Measurements from ENCODE around the gene FAM110D.
A peak's percentile ranks its signal among the peaks of the same experiment; 100 is the strongest.

Gene FAM110D

GRCh38 chr1:26164036-26164860 is 5.4 kb downstream of the FAM110D start:
- DNase-seq: peak; percentile 69

GRCh38 chr1:26164861-26165842 is 6.3 kb downstream of the FAM110D start:
- DNase-seq: no peak

DNA sequence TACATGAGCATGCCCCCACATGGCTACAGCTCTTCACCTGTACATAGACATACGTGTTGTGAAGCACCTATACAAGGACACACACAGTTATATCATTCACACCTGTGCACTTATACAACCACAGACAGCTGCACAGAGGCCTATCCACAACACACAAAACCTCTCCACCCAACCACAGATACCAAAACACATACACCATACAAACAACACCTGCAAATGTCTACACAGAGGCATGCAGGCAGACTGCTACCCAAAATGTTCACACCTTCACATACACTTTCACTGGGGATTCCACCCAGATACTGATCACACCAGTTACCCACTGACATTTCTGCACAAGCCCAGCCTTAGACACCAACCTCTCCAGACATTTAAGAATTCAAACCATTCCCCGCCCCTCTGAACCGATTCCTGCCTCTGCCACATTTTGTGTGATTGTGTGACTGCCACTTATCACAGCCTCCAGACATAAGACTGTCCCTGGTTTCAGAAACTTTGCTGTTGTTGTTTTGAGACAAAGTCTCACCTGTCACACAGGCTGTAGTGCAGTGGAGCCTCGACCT is 7.9 kb downstream of the FAM110D start:
- DNase-seq: no peak

DNA sequence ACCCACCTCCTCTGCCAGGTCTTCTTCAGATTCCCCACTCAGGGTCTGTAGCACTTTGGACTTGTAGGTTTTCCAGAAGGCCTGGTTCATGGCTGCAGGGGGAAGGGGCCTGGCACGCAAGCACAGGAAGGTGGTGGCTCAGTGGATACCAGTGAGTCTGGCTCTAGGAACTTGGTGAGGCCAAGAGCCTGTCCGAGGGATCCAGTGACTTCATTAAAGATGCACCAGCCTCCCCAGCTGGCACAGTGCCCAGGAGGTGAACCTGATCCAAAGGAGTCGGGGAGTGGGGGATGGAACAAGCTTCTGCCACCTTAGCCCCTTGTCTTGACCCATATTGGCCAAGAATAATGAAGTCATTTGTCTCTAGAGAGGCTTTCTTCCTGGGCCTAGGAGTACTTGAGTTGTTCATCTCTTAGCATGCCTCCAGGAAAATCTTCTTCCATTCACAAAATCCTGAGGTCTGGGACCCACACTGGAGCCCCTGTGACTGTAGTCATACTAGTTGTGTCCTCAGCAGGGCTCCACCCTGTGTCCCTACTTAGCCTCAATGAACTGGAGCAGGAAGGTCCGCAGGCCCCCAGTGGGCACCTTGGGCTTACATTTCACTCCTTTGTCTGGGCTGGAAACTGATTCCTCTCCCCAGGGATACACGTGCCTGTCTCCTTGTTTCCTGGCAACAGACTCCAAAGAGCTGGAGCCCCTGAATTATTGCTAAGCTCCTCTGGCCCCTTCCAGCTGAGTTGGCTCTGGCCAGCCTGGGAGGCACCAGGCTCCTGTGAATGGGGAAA is 9.7 kb downstream of the FAM110D start, which contains the start of gene C1orf232:
TSS of gene C1orf232 (minus strand) at position 554 of the 788 bp plus-strand sequence. CDS start at position 90, 464 bp downstream.
- DNase-seq: no peak

DNA sequence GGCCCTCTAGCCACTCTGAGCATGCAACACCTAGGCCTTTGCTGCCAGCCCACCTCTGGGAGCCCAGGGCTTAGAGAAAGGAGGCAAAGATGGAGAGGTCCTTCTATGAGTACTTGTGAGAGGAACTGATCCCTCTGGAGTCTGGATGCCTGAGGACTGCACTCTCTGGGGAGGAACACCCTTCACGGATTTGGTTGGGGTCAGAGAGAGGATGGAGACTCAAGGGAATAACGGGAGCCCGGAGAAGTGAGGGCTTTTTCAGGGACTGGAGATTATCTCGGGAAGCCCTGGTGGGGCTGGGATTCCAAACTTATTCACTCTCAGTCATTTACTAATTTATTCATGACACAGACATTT is 10.3 kb downstream of the FAM110D start:
- no peak for DNase-seq

DNA sequence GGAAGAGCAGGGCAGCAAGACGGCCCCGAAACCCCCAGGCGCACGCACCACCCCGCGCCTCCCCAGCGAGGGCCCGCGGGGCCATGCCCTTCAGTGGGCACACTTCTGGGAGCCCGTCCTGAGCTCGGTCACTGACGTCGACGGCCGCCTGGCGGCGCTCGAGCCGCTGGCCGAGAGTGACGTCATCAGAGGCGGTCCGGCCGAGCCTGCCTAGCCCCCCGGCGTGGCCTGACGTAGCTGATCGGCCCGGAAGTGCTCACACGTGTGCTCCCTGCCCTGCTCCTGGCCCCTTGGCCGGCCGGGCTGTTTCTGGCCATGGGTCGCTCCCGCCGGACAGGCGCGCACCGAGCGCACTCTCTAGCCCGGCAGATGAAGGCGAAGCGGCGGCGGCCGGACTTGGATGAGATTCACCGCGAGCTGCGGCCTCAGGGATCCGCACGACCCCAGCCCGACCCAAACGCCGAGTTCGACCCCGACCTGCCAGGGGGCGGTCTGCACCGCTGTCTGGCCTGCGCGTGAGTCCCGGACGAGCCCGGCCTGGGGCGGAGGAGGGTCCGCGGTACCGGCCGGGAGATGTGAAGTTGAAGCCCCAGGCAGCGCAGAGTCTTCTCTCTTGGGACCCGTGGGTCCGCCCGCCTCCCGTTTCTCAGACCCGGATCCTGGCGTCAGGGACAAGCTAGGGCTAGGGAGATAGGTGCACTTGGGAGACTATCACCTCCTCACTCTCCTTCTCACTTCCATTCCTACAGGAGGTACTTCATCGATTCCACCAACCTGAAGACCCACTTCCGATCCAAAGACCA is 11.0 kb downstream of the FAM110D start, which contains the start of gene ZNF593:
TSS of gene ZNF593 (plus strand) at position 240 of the 803 bp plus-strand sequence. CDS start at position 316, 76 bp downstream.
- DNase-seq: peak; percentile 90

GRCh38 chr1:26170472-26170821 is 11.6 kb downstream of the FAM110D start:
- DNase-seq: no peak

DNA sequence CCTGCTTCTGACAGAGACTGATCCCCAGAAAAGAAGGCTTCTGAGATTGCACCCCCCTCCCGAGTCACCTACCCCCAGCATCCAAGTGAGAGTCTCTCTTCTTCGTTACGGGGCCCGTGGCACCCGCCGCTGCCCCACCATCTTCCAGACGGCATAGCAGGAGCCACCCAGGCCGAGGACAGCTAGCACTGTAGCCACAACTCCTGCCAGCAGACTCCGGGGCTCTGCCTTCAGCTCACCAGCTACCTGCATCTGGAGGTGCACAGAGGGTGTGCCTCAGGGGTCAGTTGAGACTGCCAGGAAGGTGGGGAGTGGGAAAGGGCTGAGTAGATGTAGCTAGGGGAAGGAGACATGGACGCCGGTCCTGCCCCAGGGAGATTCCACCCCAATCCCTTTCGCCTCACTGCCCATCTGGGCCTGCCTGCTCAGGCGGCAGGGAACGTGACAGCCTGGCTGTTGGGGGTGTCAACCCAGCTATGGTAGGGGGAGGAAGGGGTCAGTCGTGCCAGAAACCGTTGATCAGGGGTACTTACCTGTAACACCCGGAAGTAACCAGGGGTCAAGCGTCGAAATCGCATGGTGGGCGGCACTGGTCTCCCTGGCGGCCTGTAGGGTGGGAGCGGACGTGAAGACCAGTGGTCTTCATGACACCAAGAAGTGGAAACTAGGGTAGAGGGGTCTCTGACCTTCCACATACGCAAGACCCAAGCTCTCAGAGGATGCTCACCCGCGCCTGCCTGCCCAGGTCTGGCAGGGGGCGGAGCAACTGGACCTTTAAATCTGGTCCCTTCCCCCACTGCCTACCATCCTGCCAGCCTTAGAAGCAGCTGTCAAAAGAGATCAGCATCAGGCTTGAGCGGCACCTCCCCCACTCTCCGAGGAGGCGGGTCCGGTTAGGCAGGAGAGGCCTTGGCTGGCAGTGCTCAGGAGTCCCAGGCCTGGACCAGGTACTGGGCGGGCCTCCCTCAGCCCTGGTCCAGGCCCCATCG is 12.5 kb downstream of the FAM110D start, which contains the start of gene ZNF593OS:
TSS of gene ZNF593OS (minus strand) at position 749 of the 989 bp plus-strand sequence. CDS start at position 578, 171 bp downstream.
- DNase-seq: no peak

- DNase-seq: no peak
Observed at GRCh38 chr1:26175346-26175745, 16.5 kb downstream of the FAM110D start.

DNA sequence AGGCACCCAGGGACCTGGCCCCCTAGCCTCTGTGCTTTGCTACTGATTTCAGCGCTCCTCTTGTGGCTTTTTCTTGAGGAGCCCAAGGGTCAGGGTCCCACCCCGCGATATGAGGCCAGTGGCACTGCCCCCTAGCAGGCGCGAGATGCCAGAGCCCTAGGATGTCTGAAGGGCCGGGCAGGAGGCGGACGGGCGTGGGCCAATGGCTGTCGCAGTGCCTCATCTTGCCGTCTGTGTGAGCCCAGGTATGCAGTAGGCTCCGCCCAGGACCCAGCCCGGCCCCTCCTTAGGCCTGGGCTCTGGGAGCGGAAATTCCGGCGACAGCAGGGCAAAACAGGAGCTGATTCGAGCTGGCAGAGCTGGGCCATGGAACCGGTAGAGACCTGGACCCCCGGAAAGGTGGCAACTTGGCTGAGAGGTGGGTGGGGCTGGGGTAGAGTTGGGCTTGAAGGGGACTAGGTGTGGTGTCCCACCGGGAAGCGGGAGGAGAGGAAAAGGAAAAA is 18.4 kb downstream of the FAM110D start, which contains the start of gene CNKSR1:
TSS of gene CNKSR1 (plus strand) at position 310 of the 503 bp plus-strand sequence. CDS start at position 367, 57 bp downstream.
- no peak for DNase-seq

DNA sequence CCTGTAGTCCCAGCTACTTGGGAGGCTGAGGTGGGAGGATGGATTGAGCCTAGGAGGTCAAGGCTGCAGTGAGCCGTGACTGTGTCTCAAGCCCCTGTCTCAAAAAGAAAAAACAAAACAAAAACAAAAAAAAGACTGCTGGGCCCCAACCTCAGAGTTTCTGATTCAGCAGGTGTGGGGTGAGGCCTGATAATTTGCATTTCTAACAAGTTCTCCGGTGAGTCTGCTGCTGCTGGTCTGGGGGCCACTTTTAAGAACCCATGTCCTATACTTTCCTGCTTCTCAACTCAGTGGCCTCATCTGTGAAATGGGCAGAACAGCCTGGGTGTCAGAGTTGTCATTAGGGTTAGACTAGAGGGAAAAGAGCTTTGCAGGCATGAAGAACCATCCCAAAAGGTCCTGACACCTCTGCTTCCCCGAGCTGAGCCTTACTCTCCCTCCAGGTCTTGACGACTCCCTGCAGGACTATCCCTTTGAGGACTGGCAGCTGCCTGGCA is 21.2 kb downstream of the FAM110D start:
- DNase-seq: no peak

GRCh38 chr1:26181586-26182382 is 22.9 kb downstream of the FAM110D start:
- DNase-seq: no peak

GRCh38 chr1:26182383-26182696 is 23.5 kb downstream of the FAM110D start:
- DNase-seq: no peak

DNA sequence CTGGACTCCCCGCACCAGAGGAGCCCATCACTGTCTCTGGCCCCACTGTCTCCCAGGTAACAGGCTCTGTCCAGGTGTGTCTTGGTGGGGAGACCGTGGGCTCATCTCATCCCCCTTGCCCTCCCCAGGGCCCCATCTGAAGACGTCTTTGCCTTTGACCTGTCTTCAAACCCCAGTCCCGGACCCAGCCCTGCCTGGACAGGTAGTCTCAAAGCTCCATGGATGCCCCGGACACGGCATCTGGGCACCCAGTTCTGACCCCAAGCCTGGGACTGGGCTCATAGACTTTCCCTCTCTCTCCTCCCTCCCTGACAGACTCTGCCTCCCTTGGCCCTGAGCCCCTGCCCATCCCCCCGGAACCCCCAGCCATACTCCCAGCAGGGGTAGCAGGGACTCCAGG is 25.2 kb downstream of the FAM110D start:
- DNase-seq: no peak

- DNase-seq: no peak
Observed at GRCh38 chr1:26184883-26185282, 26.0 kb downstream of the FAM110D start.

DNA sequence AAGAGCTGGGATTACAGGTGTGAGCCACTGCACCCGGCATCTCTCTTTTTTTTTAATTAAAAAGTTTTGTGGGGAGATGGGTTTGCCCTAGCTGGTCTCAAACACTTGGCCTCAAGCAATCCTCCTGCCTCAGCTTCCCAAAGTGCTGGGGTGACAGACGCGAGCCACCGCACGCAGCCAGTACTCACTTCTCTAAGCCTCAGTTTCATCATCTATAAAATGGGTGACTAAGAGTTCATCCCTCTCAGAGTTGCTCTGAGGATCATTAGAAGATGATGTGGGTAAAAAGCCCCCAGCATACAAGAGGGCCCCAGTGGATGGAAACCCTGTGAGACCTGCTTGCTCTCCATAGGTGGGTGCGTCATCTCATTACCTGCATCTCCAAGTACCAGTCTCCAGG is 29.0 kb downstream of the FAM110D start:
- no peak for DNase-seq

DNA sequence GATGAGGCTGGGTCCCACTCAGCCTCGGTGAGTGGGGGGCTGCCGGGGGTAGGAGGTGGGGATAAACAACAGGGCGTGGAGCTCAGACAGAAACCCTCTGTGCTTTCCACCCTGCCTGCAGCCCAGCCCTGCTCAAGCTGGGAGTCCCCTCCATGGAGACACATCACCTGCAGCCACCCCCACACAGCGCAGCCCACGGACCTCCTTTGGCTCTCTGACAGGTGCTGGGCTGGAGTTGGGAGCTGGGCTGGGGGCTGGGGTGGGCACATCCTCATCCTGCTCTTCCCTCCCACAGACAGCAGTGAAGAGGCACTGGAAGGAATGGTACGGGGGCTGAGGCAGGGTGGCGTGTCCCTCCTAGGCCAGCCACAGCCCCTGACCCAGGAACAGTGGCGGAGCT is 29.6 kb downstream of the FAM110D start:
- no peak for DNase-seq

DNA sequence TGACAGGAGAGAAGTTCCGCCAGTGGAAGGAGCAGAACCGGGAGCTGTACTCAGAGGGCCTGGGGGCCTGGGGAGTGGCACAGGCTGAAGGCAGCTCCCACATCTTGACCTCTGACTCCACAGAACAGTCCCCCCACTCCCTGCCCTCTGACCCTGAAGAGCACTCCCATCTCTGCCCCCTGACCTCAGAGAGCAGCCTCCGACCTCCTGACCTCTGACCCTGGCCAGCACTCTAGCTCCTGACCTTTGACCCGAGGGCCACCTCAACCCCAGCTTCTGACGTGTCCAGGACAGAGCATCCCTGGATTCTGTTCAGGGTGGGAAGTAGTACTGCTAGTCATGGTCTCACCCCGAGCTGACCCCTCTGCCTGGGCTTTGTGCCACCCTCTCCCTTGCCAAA is 30.5 kb downstream of the FAM110D start:
- DNase-seq: no peak

DNA sequence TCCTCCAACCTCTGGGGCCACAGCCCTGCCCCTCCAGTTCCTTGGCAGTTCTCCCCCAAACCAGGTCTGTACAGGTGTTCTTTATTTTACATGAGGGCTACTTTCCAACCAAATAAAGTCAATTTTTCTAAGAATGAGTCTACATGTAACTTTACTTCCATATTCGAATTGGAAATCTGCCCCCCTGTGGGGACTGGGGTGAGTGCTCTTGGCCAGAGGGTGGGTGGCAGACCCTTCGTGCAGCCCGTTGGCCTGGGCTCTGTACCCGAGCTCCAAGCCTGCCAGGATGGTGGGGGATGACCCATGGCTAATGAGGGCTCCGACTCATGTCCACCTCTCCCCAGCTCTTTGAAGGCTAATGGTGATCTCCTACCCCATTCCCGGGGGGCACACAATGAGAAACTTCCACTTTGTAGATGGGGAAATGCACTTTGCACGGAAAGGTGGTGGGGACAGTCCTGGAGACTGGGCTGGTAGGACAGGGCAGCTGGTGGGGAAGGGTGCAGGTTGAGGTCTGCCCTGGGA is 30.9 kb downstream of the FAM110D start:
- no peak for DNase-seq
